Effector memory CD4-positive, alpha-beta T cell (primary cell): ENCODE data around the gene KRT76.
"Not testable (repeated sequence)": the region's sequence is repeated elsewhere in the genome, so short reads cannot be mapped to it uniquely, and the experiment has no call there.

Source experiments
- DNase-seq, 3 donors: peaks; one replicate each; pipeline ENCODE4 v3.0.0-alpha.2; 2020
- H3K27ac ChIP-seq: 2 replicates; pipeline ENCODE4 v1.7.0; 2013; ENCODE audit warnings: mild to moderate bottlenecking, low read length, moderate library complexity; ENCODE audit not compliant: insufficient read depth, poor library complexity, severe bottlenecking
- H3K27me3 ChIP-seq: replicated peaks from 2 replicates; pipeline ENCODE4 v1.7.0; 2013; ENCODE audit warnings: mild to moderate bottlenecking, low read length; ENCODE audit not compliant: insufficient read depth, control insufficient read depth, poor library complexity, severe bottlenecking
- H3K36me3 ChIP-seq: 2 replicates; pipeline ENCODE4 v1.7.0; 2013; ENCODE audit warnings: mild to moderate bottlenecking, low read length, moderate library complexity; ENCODE audit not compliant: control insufficient read depth, insufficient read depth
- H3K4me1 ChIP-seq: 2 replicates; pipeline ENCODE4 v1.7.0; 2013; ENCODE audit warnings: low read length, mild to moderate bottlenecking; ENCODE audit not compliant: control insufficient read depth, insufficient read depth, poor library complexity, severe bottlenecking
- H3K4me3 ChIP-seq: 2 replicates; pipeline ENCODE4 v1.7.0; 2013; ENCODE audit warnings: low read length, low read depth, mild to moderate bottlenecking; ENCODE audit not compliant: insufficient read depth, poor library complexity, severe bottlenecking
- H3K9me3 ChIP-seq: 2 replicates; pipeline ENCODE4 v1.7.0; 2013; ENCODE audit warnings: mild to moderate bottlenecking, low read length, moderate library complexity; ENCODE audit not compliant: control insufficient read depth

The KRT76 gene

DNA sequence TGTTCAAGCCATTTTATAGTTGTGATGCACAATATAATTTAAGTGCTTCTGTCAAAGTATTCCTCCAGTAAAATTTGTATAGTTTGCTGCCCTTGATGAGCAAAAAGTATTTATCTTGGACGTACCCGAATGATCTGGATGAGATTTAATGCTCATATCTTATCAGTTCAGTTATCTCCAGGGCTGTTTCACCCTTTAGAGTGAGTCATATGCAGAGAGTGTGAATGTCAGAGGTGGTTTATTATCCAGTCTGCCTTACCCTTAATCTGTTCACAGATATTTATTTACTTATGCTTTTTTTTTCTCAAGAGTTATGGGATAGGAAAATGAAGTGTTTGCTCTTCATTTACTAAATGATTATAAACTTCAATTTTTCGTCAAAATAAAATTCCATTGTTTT is 26.6 kb downstream of the KRT76 start:
- not testable (repeated sequence) for H3K27ac ChIP-seq, DNase-seq, H3K9me3 ChIP-seq, H3K4me1 ChIP-seq, H3K36me3 ChIP-seq, H3K4me3 ChIP-seq, H3K27me3 ChIP-seq

DNA sequence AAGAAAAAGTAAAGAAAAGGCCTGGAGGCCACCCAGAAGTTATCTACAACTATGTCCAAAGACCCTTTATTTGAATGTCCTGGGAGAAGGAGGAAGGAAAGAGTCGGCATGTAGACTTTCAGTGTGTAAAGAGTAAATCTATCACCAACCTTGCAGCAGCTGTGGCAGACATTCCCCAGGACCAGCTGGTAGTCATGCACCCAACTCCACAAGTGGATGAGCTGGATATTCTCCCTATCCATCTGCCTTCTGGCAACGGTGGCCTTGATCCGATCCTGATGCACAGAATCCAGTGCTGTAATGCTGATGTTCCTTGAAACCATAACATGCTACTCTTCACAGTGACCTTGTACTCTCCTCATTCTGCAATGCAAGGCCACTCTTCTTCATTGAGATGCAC is 27.3 kb downstream of the KRT76 start:
- DNase-seq = no peak
- Histone ChIP-seq H3K27ac (no peak overlapping the region), H3K9me3 (no peaks in the 10 kb centered on the region), H3K4me1 (no peaks in the 10 kb centered on the region), H3K4me3 (no peak overlapping the region), H3K36me3 (no peaks in the 10 kb centered on the region), H3K27me3 (no peaks in the 10 kb centered on the region)

DNA sequence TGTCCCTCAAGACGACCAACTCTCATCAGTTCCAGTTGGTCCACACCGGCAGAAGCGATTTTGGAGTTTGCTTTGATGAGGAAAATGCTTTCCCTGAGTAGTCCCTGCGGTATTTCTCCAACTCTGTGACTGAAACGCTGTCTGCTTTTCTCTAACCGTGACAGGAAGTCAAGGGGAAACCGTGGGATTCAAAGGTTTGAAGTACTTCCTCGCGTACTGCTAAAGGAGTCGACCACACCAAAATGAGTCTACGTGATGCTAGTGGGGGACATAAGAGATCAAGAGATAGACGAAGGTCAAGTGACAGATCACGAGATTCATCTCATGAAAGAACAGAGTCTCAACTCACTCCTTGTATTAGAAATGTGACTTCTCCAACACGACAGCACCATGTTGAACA is 28.6 kb downstream of the KRT76 start:
- H3K27ac ChIP-seq = no peak overlapping the region
- H3K4me1 ChIP-seq = no peaks in the 10 kb centered on the region
- H3K4me3 ChIP-seq = no peak overlapping the region
- H3K36me3 ChIP-seq = no peaks in the 10 kb centered on the region
- H3K27me3 ChIP-seq = no peaks in the 10 kb centered on the region
- H3K9me3 ChIP-seq = no peaks in the 10 kb centered on the region
- no peak for DNase-seq

DNA sequence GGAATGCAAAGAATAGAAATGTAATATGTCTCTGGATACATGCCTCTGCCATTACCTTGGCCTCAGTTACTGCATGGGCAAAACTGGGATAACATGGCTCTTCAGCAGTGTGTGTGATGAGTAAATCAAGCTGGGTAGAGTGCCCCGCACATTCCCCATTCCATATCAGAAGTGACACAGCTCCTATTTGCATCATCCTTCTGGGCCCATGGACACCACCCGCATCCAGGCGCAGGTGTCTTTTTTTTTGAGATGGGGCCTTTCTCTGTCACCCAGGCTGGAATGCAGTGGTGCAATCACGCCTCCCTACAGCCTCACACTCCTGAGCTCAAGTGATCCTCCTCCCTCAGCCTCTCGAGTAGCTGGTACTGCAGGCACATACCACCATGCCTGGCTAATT is 31.6 kb downstream of the KRT76 start:
- Histone ChIP-seq H3K27me3 (no peaks in the 10 kb centered on the region), H3K27ac (no peak overlapping the region), H3K4me1 (no peaks in the 10 kb centered on the region), H3K9me3 (no peaks in the 10 kb centered on the region), H3K36me3 (no peaks in the 10 kb centered on the region), H3K4me3 (no peak overlapping the region)
- no peak for DNase-seq

DNA sequence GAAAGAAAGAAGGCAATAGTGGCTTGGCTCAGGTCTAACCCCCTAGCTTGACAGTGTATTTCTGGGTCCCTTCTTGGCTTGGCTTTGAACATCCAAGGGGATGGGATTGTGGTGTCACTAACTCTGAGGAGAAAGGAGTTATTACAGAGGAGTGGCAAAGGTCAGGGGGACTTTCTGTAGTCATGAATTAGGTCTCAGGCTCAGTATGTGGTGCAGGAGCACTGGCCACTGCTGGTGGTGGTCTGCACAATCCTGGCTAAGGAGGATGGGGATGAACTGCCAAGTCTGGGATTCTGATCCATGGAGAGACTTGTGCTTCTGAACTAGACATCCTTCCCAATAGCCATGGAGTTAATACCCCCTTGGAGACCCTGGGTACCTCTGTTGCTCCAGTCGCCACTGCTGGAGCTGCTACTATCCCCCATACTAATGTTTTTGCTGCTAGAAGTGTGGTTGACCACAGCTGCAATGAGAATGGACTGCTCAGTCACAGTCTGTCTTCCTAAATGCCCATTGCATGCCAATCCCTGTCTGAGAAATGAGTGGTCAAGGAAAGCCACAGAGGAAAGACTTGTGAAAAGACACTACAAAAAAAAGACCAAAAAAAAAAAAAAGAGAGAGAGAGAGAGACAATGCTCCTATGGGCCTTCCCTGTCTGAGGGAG is 32.5 kb downstream of the KRT76 start:
- H3K9me3 ChIP-seq = no peaks in the 10 kb centered on the region

DNA sequence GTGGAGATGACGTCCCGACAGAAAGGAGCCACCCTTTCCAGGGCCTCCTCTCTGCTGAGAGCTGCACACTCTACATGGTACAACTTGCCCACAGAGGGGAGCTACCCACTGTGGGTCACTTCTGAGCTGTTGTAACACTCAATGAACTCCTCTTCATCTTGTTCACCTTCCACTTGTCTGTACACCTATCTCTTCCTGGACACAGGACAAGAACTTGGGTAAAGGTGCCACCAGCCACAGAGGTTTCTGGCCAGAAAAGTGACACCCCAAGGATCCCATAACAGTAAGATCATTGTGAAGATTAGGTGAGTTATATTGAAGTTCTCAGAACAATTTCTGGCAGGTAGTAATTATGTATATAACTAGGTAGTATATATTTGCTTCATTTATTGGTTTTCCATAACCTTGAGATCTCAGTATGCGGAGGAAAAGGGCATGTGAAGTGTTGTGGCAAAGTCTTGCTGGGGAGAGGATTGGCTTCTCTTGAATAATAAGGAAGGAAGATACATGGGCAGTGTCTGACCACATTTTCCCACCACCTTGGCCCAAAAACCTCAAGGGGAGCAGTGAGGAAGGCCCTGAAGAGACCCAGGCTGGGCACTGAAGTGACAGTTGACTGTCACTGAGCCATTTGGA is 34.2 kb downstream of the KRT76 start:
- H3K27me3 ChIP-seq = no peaks in the 10 kb centered on the region
- no peak for DNase-seq
- no peaks in the 10 kb centered on the region for H3K36me3 ChIP-seq
- no peak overlapping the region for H3K27ac ChIP-seq
- H3K9me3 ChIP-seq = no peaks in the 10 kb centered on the region
- H3K4me1 ChIP-seq = no peaks in the 10 kb centered on the region
- H3K4me3 ChIP-seq = no peak overlapping the region

More for the DNA sequence above, 32.5 kb downstream of the KRT76 start:
- DNase-seq = no peak
- Histone ChIP-seq H3K4me1 (no peaks in the 10 kb centered on the region), H3K27ac (no peak overlapping the region), H3K4me3 (no peak overlapping the region), H3K36me3 (no peaks in the 10 kb centered on the region), H3K27me3 (no peaks in the 10 kb centered on the region)

DNA sequence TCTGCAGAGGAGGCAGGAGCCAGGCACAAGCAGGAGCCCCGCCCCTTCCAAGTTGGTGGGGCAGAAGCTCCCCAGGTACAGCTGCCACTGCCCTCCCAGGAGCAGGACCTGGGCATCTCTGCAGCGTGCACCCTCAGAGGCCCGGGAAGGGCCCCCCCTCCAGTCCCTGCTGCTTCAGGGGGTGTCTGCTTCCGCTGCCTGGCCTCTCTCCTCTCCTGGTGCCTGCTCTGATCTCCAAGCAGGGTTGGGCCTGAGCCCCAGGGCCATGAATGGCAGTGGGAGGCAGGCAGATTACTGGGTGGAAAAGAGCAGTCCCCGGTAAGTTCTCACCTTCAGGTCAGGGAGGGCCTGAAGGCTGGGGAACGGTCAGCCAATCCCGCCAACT is 35.0 kb downstream of the KRT76 start:
- H3K9me3 ChIP-seq = no peaks in the 10 kb centered on the region
- no peak overlapping the region for H3K27ac ChIP-seq
- H3K36me3 ChIP-seq = no peaks in the 10 kb centered on the region
- no peaks in the 10 kb centered on the region for H3K27me3 ChIP-seq
- DNase-seq = no peak
- no peaks in the 10 kb centered on the region for H3K4me1 ChIP-seq
- H3K4me3 ChIP-seq = no peak overlapping the region

DNA sequence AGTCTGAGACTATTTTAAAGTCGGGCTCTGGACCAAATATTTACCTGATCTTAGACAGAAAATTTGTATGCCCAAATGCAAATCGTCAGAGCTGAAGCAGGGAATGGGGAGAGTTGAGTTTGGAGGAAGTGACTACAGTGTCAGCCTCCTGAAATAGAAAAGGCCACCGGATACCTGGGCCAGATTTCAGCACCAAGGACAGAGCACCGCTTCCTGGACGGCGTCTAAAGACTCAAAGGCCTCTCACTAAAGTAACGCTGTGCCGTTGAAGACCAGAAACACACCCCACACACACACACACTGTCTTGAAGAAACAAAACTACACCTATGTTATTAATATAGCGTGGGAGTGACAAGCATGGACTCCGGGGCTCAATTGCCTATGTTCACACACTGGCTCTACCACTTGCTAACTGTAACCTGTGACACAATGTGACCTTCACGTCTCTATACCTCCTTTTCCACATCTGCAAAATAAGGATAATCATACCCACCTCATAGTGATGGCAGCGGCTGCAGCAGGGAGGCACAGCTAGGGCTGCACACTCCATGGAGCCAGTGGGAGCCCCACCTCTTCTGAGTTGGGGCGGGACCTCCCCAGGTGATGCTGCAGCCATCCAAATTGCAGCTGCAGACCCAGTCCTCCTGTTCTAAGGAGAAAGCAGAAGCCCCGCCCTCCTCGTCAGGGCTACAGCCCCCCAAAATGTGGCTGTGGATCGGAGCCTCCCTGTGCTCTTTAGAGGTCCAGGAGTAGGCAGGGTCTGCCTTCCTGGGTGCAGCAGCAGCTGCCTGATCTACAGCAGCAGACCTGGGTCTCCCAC is 35.6 kb downstream of the KRT76 start:
- Histone ChIP-seq H3K27me3 (no peaks in the 10 kb centered on the region), H3K36me3 (no peaks in the 10 kb centered on the region)
- DNase-seq = peak in 1 of 3 donors; percentile 8

DNA sequence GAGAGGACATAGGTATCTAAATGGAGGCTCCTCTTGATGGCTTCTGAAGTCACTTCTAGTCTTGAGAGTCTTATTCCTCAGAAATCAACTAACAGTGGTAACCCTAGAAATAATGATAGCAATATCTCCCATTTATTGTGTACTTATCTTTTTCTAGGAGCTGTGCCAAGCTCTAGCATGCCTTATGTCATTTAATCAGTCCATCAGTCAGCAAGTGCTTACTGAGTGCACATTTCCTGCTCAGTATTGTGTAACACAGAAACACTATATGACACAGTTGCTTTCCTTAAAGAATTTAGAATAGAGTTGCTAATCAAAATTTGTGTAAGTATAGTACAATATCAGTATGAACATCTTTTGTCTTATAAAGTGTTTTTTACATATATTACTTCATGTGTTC is 36.6 kb downstream of the KRT76 start:
- no peak for DNase-seq
- no peaks in the 10 kb centered on the region for H3K36me3 ChIP-seq
- H3K9me3 ChIP-seq = no peaks in the 10 kb centered on the region
- H3K4me3 ChIP-seq = no peak overlapping the region
- no peak overlapping the region for H3K27ac ChIP-seq
- H3K4me1 ChIP-seq = no peaks in the 10 kb centered on the region
- H3K27me3 ChIP-seq = no peaks in the 10 kb centered on the region

More for the DNA sequence above, 35.6 kb downstream of the KRT76 start:
- Histone ChIP-seq H3K4me3 (no peak overlapping the region), H3K27ac (no peak overlapping the region), H3K9me3 (no peaks in the 10 kb centered on the region), H3K4me1 (no peaks in the 10 kb centered on the region)

DNA sequence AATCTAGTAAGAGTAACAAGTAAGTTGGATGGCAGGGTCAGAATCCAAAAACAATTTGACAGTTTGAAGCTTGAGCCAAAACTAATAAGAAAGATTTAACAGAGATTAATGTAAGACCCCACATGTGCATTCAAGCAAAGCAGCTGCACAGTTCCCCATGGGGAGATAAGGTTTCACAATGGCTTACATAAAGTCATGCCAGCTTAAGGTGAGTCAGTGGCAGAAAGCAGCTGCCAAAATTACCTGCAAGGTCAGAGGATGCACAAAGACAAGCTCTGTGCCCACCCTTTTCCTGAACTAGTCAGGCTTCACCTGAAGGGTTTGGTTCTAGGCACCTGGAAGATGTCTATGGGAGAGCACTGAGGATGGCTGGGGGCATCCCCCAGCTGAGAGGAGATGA is 37.2 kb downstream of the KRT76 start:
- Histone ChIP-seq H3K9me3 (no peaks in the 10 kb centered on the region), H3K4me3 (no peak overlapping the region), H3K27ac (no peak overlapping the region), H3K27me3 (no peaks in the 10 kb centered on the region), H3K4me1 (no peaks in the 10 kb centered on the region), H3K36me3 (no peaks in the 10 kb centered on the region)
- no peak for DNase-seq
